ENCODE data around the gene SLC47A1.

SLC47A1 gene

GRCh38 chr17:19558946-19559345 lies 25.3 kb downstream of the SLC47A1 start:
- DNase-seq (ENCODE audit: low read depth), result peak; percentile 17
- TF ChIP-seq, protein P1, sequence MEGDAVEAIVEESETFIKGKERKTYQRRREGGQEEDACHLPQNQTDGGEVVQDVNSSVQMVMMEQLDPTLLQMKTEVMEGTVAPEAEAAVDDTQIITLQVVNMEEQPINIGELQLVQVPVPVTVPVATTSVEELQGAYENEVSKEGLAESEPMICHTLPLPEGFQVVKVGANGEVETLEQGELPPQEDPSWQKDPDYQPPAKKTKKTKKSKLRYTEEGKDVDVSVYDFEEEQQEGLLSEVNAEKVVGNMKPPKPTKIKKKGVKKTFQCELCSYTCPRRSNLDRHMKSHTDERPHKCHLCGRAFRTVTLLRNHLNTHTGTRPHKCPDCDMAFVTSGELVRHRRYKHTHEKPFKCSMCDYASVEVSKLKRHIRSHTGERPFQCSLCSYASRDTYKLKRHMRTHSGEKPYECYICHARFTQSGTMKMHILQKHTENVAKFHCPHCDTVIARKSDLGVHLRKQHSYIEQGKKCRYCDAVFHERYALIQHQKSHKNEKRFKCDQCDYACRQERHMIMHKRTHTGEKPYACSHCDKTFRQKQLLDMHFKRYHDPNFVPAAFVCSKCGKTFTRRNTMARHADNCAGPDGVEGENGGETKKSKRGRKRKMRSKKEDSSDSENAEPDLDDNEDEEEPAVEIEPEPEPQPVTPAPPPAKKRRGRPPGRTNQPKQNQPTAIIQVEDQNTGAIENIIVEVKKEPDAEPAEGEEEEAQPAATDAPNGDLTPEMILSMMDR (IDR thresholded peaks at IDR 0.05; ENCODE audit: low read length, missing control alignments), result no peak
- no peak overlapping the region for H3K4me3 ChIP-seq (replicated peaks; ENCODE audit: low read depth, low read length)

- no peak for DNase-seq (ENCODE audit: low read depth)
- TF ChIP-seq, protein P1 (IDR thresholded peaks at IDR 0.05; ENCODE audit: low read length, missing control alignments), result no peak
- no peak overlapping the region for H3K4me3 ChIP-seq (replicated peaks; ENCODE audit: low read depth, low read length)
Observed at GRCh38 chr17:19561697-19562318, 28.2 kb downstream of the SLC47A1 start.

GRCh38 chr17:19565817-19566575 lies 32.3 kb downstream of the SLC47A1 start:
- no peak overlapping the region for H3K4me3 ChIP-seq (replicated peaks; ENCODE audit: low read depth, low read length)
- no peak for DNase-seq (ENCODE audit: low read depth)
- TF ChIP-seq, protein P1 (IDR thresholded peaks at IDR 0.05; ENCODE audit: low read length, missing control alignments), result no peak

DNA sequence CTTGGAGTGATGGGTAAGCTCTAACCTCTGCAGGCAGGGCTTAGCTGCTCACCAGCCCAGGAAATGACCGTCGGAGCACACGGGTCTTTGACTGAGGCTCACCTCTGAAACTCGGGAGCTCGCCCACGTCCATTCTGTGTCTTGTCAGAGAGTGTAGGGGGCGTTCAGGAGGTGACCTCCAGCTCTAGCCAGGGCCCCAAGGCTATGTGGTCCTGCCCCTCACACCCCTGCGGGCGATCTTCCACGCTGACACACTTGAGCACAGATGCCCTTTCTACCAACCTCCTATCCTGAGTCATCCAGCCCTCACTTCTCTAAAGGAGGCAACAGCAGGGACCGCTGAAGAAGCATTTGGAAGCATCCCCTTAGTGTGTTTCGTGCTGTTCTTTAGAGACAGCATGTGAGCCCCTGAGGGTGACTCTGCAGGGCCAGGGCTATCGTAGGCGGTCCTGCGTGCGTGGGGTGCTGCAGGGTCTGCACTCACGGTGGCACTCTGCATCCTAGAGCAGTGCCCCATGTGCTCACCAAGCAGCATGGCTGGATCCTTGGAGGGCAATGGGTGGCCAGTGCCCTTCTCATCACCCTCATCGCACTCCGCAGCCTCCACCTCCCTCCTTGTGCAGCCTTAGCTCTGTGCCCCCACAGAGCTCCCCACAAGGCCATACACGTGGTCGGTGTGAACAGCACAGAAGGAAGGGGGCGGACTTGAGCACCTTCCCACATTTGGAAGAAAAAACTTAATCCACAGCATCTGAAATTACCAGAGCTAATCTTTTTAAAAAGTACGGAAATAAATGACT lies 33.8 kb downstream of the SLC47A1 start:
- TF ChIP-seq, protein P1 (IDR thresholded peaks at IDR 0.05; ENCODE audit: low read length, missing control alignments), result no peak
- no peak overlapping the region for H3K4me3 ChIP-seq (replicated peaks; ENCODE audit: low read depth, low read length)
- no peak for DNase-seq (ENCODE audit: low read depth)

DNA sequence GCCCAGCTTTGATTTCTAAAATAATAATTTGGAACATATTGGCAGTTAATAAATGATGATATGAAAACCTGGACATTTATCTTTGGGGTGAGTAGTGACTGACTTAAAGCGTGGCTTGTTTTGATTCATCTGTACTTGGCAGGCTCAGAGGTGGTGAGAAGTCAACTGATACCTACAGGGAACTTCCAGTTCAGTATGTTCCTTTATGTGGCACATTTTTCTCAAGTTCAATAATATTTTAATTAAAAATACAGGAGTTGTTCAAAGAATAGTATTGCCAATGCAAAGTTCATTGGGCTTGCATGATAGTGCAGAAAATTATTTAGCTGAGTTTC lies 34.3 kb downstream of the SLC47A1 start:
- TF ChIP-seq, protein P1 (IDR thresholded peaks at IDR 0.05; ENCODE audit: low read length, missing control alignments), result no peak
- DNase-seq (ENCODE audit: low read depth), result no peak
- no peak overlapping the region for H3K4me3 ChIP-seq (replicated peaks; ENCODE audit: low read depth, low read length)

DNA sequence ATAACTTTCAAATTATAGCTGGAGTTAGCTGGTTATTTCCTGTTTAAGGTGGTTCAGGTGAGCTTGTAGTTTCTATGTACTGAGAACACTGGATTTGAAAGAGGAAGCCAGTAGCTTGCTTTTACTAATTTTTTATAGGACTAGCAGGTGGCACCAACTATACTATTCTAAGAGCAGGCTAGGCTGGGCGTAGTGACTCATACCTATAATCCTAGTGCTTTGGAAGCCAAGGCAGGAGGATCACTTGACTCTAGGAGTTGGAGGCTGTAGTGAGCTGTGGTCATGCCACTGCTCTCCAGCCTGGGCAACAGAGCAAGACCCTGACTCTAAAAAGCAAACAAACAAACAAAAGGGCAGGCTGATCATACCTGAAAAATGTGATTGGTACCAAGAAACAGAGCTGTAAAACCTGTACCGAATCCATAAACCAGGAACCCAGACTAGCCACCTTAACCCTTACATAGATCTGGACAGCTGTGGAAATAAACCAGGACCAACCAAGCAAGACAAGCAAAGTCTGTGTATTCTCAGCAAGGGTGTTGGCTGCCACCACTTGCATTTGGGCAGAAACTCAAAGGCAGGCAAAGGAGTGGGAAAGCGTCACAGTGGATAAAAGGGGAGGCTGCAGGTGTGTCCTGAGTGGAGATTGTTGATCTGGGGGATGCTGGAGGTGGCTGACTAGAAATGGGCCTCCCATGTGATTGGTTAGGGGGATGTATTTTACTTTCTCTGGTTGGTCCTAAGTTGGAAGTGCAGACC lies 36.3 kb downstream of the SLC47A1 start:
- H3K4me3 ChIP-seq (replicated peaks; ENCODE audit: low read depth, low read length), result no peak overlapping the region
- no peak for DNase-seq (ENCODE audit: low read depth)
- TF ChIP-seq, protein P1 (IDR thresholded peaks at IDR 0.05; ENCODE audit: low read length, missing control alignments), result no peak

All from fibroblast of pulmonary artery (primary cell).